ENCODE results near the gene LGI4. TPM values are rescaled to one million over a fixed set of nuclear protein-coding genes. Genes with fewer than 3 reads are reported as not detected.

LGI4 gene
- total RNA-seq, 1 experiment from 2014 or later: not detected

- Histone ChIP-seq H3K36me3 (ENCODE audit: insufficient read depth, low read length) (no peaks in the 10 kb centered on the region), H3K79me2 (ENCODE audit: low read length) (no peaks in the 10 kb centered on the region), H3K4me2 (ENCODE audit: low read depth, low read length, poor library complexity, severe bottlenecking) (no peak overlapping the region), H3K27me3 (ENCODE audit: low read length) (no peaks in the 10 kb centered on the region), H3K9me2 (replicated peaks; ENCODE audit: insufficient read depth, low read length) (no peaks in the 10 kb centered on the region), H3K4me3 (ENCODE audit: low read length) (no peak overlapping the region), H3K9ac (ENCODE audit: low read length) (no peak overlapping the region), H2AFZ (ENCODE audit: low read length) (no peak overlapping the region), H3K4me1 (ENCODE audit: low read length) (peaks cover 10% of the 10 kb centered on the region), H4K20me1 (ENCODE audit: insufficient read depth, low read depth, low read length) (no peaks in the 10 kb centered on the region), H3K9me3 (ENCODE audit: low read length) (no peaks in the 10 kb centered on the region), H3K27ac (ENCODE audit: low read length) (no peak overlapping the region)
- no peak for DNase-seq
Measured at GRCh38 chr19:35125270-35125717, 9.6 kb downstream of the LGI4 start.

- Histone ChIP-seq H4K20me1 (ENCODE audit: insufficient read depth, low read depth, low read length) (no peaks in the 10 kb centered on the region), H2AFZ (ENCODE audit: low read length) (peak overlapping the region; percentile 72; the same call in 1 of the 2 replicates), H3K9me2 (replicated peaks; ENCODE audit: insufficient read depth, low read length) (no peaks in the 10 kb centered on the region), H3K4me1 (ENCODE audit: low read length) (peaks cover 10% of the 10 kb centered on the region), H3K4me2 (ENCODE audit: low read depth, low read length, poor library complexity, severe bottlenecking) (peak overlapping the region; percentile 55), H3K27me3 (ENCODE audit: low read length) (no peaks in the 10 kb centered on the region), H3K9me3 (ENCODE audit: low read length) (no peaks in the 10 kb centered on the region), H3K79me2 (ENCODE audit: low read length) (no peaks in the 10 kb centered on the region), H3K36me3 (ENCODE audit: insufficient read depth, low read length) (no peaks in the 10 kb centered on the region), H3K9ac (ENCODE audit: low read length) (peak overlapping the region; percentile 47), H3K27ac (ENCODE audit: low read length) (no peak overlapping the region), H3K4me3 (ENCODE audit: low read length) (peak overlapping the region; percentile 41; the same call in 1 of the 2 replicates)
- DNase-seq: peak; percentile 92
Measured at GRCh38 chr19:35124098-35125060, 10.5 kb downstream of the LGI4 start.

GRCh38 chr19:35123573-35123972, 11.3 kb downstream of the LGI4 start:
- Histone ChIP-seq H3K9me2 (replicated peaks; ENCODE audit: insufficient read depth, low read length) (no peaks in the 10 kb centered on the region), H3K27ac (ENCODE audit: low read length) (no peak overlapping the region), H3K4me3 (ENCODE audit: low read length) (no peak overlapping the region), H3K36me3 (ENCODE audit: insufficient read depth, low read length) (no peaks in the 10 kb centered on the region), H3K79me2 (ENCODE audit: low read length) (no peaks in the 10 kb centered on the region), H3K9me3 (ENCODE audit: low read length) (no peaks in the 10 kb centered on the region), H2AFZ (ENCODE audit: low read length) (no peak overlapping the region), H3K27me3 (ENCODE audit: low read length) (no peaks in the 10 kb centered on the region), H3K4me1 (ENCODE audit: low read length) (peaks cover 10% of the 10 kb centered on the region), H4K20me1 (ENCODE audit: insufficient read depth, low read depth, low read length) (no peaks in the 10 kb centered on the region), H3K9ac (ENCODE audit: low read length) (no peak overlapping the region), H3K4me2 (ENCODE audit: low read depth, low read length, poor library complexity, severe bottlenecking) (no peak overlapping the region)
- no peak for DNase-seq

- H3K4me1 ChIP-seq (ENCODE audit: low read length): peaks cover 10% of the 10 kb centered on the region
- H3K27ac ChIP-seq (ENCODE audit: low read length): no peak overlapping the region
- no peak overlapping the region for H3K4me3 ChIP-seq (ENCODE audit: low read length)
- no peaks in the 10 kb centered on the region for H3K36me3 ChIP-seq (ENCODE audit: insufficient read depth, low read length)
- no peaks in the 10 kb centered on the region for H4K20me1 ChIP-seq (ENCODE audit: insufficient read depth, low read depth, low read length)
- no peak overlapping the region for H3K9ac ChIP-seq (ENCODE audit: low read length)
- H2AFZ ChIP-seq (ENCODE audit: low read length): no peak overlapping the region
- no peaks in the 10 kb centered on the region for H3K27me3 ChIP-seq (ENCODE audit: low read length)
- H3K79me2 ChIP-seq (ENCODE audit: low read length): no peaks in the 10 kb centered on the region
- no peaks in the 10 kb centered on the region for H3K9me3 ChIP-seq (ENCODE audit: low read length)
- no peak overlapping the region for H3K4me2 ChIP-seq (ENCODE audit: low read depth, low read length, poor library complexity, severe bottlenecking)
- no peak for DNase-seq
- no peaks in the 10 kb centered on the region for H3K9me2 ChIP-seq (replicated peaks; ENCODE audit: insufficient read depth, low read length)
Measured at GRCh38 chr19:35122687-35123551, 11.9 kb downstream of the LGI4 start.

GRCh38 chr19:35120898-35121297, 14.0 kb downstream of the LGI4 start:
- no peaks in the 10 kb centered on the region for H3K36me3 ChIP-seq (ENCODE audit: insufficient read depth, low read length)
- no peak overlapping the region for H2AFZ ChIP-seq (ENCODE audit: low read length)
- H3K4me2 ChIP-seq (ENCODE audit: low read depth, low read length, poor library complexity, severe bottlenecking): no peak overlapping the region

GRCh38 chr19:35120492-35120891, 14.4 kb downstream of the LGI4 start:
- no peak overlapping the region for H3K9ac ChIP-seq (ENCODE audit: low read length)

More at GRCh38 chr19:35120898-35121297, 14.0 kb downstream of the LGI4 start:
- H3K9me2 ChIP-seq (replicated peaks; ENCODE audit: insufficient read depth, low read length): no peaks in the 10 kb centered on the region
- no peak for DNase-seq
- no peaks in the 10 kb centered on the region for H3K79me2 ChIP-seq (ENCODE audit: low read length)
- H3K9me3 ChIP-seq (ENCODE audit: low read length): no peaks in the 10 kb centered on the region
- H4K20me1 ChIP-seq (ENCODE audit: insufficient read depth, low read depth, low read length): no peaks in the 10 kb centered on the region
- H3K27me3 ChIP-seq (ENCODE audit: low read length): no peaks in the 10 kb centered on the region
- H3K9ac ChIP-seq (ENCODE audit: low read length): no peak overlapping the region
- H3K4me3 ChIP-seq (ENCODE audit: low read length): no peak overlapping the region
- H3K27ac ChIP-seq (ENCODE audit: low read length): no peak overlapping the region
- peaks cover 10% of the 10 kb centered on the region for H3K4me1 ChIP-seq (ENCODE audit: low read length)

GRCh38 chr19:35119578-35120155, 15.2 kb downstream of the LGI4 start:
- Histone ChIP-seq H3K4me2 (ENCODE audit: low read depth, low read length, poor library complexity, severe bottlenecking) (no peak overlapping the region), H3K79me2 (ENCODE audit: low read length) (no peaks in the 10 kb centered on the region), H3K9me3 (ENCODE audit: low read length) (no peaks in the 10 kb centered on the region), H2AFZ (ENCODE audit: low read length) (no peak overlapping the region), H3K9me2 (replicated peaks; ENCODE audit: insufficient read depth, low read length) (no peaks in the 10 kb centered on the region), H3K4me1 (ENCODE audit: low read length) (peaks cover 8% of the 10 kb centered on the region), H3K27ac (ENCODE audit: low read length) (no peak overlapping the region), H3K9ac (ENCODE audit: low read length) (no peak overlapping the region), H3K27me3 (ENCODE audit: low read length) (no peaks in the 10 kb centered on the region), H3K36me3 (ENCODE audit: insufficient read depth, low read length) (no peaks in the 10 kb centered on the region), H3K4me3 (ENCODE audit: low read length) (no peak overlapping the region), H4K20me1 (ENCODE audit: insufficient read depth, low read depth, low read length) (no peaks in the 10 kb centered on the region)
- no peak for DNase-seq

More at GRCh38 chr19:35120492-35120891, 14.4 kb downstream of the LGI4 start:
- H3K9me2 ChIP-seq (replicated peaks; ENCODE audit: insufficient read depth, low read length): no peaks in the 10 kb centered on the region
- no peak overlapping the region for H3K4me3 ChIP-seq (ENCODE audit: low read length)
- H3K4me1 ChIP-seq (ENCODE audit: low read length): peaks cover 10% of the 10 kb centered on the region
- H3K9me3 ChIP-seq (ENCODE audit: low read length): no peaks in the 10 kb centered on the region
- H3K4me2 ChIP-seq (ENCODE audit: low read depth, low read length, poor library complexity, severe bottlenecking): no peak overlapping the region
- H3K27me3 ChIP-seq (ENCODE audit: low read length): no peaks in the 10 kb centered on the region
- no peaks in the 10 kb centered on the region for H3K79me2 ChIP-seq (ENCODE audit: low read length)
- no peak for DNase-seq
- no peaks in the 10 kb centered on the region for H4K20me1 ChIP-seq (ENCODE audit: insufficient read depth, low read depth, low read length)
- no peaks in the 10 kb centered on the region for H3K36me3 ChIP-seq (ENCODE audit: insufficient read depth, low read length)
- H2AFZ ChIP-seq (ENCODE audit: low read length): no peak overlapping the region
- H3K27ac ChIP-seq (ENCODE audit: low read length): no peak overlapping the region

Measured in Karpas-422 (cell line).